GM10266 (cell line): ENCODE data around the gene EVC.
"Not testable (repeated sequence)": the region's sequence is repeated elsewhere in the genome, so short reads cannot be mapped to it uniquely, and the experiment has no call there.

ENCODE experiments used
- DNase-seq: peaks from one replicate; pipeline ENCODE4 v3.0.0; 2012; ENCODE audit errors: extremely low spot score
- CTCF ChIP-seq: IDR thresholded peaks from 2 replicates; pipeline ENCODE4 v1.5.1; 2012; ENCODE audit warnings: mild to moderate bottlenecking, low read depth; ENCODE audit not compliant: control insufficient read depth, insufficient read depth; ENCODE audit errors: missing control alignments

EVC gene

DNA sequence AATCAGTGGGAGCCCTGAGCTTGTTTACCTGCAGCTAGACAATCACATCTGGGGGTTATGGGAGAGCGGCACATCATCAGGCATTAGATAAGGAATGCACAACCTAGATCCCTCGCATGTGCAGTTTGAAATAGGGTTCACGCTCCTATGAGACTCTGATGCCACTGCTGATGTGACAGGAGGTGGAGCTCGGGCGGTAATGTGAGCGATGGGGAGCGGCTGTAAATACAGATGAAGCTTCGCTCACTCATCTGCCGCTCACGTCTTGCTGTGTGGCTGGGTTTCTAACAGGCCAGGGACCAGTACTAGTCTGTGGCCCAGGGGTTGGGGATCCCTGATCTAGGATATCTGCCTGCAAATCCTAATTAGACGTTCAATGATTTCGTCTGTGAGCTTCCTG is 91.6 kb downstream of the EVC start:
- DNase-seq: no peak
- TF ChIP-seq CTCF: no peak

DNA sequence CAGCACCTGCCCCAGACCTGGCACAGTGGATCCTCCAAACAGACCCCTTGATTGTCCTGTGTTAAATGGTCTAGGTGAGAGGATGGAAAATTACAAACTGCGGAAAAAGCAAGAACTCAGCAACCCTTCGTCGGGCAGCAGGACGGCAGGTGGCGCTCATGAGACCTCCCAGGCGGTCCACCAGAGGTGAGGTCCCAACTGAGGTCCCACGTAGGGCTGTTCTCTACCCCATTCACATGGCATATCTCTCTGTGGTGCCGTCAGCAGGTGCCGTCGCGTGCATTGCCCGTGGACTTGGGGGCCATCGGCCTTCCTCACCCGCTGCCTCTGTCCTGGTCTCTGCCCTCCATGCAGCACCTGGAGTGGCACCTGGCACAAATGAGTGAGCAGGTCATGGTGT is 93.7 kb downstream of the EVC start:
- DNase-seq: no peak
- no peak for TF ChIP-seq CTCF

GRCh38 chr4:5805270-5805669 is 94.3 kb downstream of the EVC start:
- no peak for DNase-seq
- TF ChIP-seq CTCF: no peak

GRCh38 chr4:5808081-5808741 is 97.2 kb downstream of the EVC start:
- no peak for TF ChIP-seq CTCF
- DNase-seq: no peak

DNA sequence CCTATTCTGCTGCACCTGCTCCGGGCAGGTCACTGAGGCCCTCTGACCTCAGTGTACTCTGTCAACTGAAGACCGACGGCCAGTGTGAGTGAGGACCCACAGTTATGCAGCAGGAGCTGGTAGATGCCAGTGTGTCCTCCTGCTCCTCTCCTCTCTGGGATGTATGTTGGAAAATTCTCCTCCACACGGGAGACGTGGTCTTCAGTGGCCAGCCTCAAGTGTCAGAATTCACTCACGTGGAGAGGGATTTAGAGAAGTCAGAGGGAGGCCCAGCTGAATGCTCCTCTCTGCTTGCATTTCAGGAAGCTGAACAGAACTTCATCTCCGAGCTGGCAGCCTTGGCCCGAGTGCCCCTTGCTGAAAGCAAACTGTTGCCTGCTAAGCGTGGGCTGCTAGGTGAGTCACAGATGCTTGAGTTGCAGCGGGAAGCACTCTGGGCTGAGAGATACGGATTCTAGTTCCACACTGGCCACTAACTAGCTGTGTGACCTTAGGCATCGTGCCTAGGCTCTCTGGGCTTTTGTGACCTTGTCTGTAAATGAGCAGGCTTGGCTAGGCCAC is 98.3 kb downstream of the EVC start:
- no peak for DNase-seq
- TF ChIP-seq CTCF: no peak

GRCh38 chr4:5810151-5810550 is 99.2 kb downstream of the EVC start:
- TF ChIP-seq CTCF: no peak
- no peak for DNase-seq

- no peak for DNase-seq
- TF ChIP-seq CTCF: no peak
These were observed 99.9 kb downstream of the EVC start for GRCh38 chr4:5810770-5811430.

DNA sequence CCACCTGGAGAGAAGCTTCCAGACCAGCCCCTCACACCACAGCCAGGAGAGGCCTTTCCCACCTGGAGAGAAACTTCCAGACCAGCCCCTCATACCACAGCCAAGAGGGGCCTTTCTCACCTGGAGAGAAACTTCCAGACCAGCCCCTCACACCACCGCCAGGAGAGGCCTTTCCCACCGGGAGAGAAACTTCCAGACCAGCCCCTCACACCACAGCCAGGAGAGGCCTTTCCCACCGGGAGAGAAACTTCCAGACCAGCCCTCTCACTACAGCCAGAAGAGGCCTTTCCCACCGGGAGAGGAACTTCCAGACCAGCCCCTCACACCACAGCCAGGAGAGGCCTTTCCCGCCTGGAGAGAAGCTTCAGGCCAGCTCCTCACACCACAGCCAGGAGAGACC is 101.1 kb downstream of the EVC start:
- DNase-seq: not testable (repeated sequence)
